ENCODE results near the gene HK3.

The HK3 gene

GRCh38 chr5:176855598-176855997 lies 43.5 kb downstream of the HK3 start:
- Histone ChIP-seq H3K36me3 (no peaks in the 10 kb centered on the region), H3K4me3 (ENCODE audit: low read depth, low read length) (no peak overlapping the region), H3K27ac (no peak overlapping the region), H3K9me3 (ENCODE audit: severe bottlenecking) (no peaks in the 10 kb centered on the region), H3K27me3 (ENCODE audit: insufficient read depth, low read depth, severe bottlenecking) (no peaks in the 10 kb centered on the region)
- DNase-seq: no peak
- TF ChIP-seq, protein P1, sequence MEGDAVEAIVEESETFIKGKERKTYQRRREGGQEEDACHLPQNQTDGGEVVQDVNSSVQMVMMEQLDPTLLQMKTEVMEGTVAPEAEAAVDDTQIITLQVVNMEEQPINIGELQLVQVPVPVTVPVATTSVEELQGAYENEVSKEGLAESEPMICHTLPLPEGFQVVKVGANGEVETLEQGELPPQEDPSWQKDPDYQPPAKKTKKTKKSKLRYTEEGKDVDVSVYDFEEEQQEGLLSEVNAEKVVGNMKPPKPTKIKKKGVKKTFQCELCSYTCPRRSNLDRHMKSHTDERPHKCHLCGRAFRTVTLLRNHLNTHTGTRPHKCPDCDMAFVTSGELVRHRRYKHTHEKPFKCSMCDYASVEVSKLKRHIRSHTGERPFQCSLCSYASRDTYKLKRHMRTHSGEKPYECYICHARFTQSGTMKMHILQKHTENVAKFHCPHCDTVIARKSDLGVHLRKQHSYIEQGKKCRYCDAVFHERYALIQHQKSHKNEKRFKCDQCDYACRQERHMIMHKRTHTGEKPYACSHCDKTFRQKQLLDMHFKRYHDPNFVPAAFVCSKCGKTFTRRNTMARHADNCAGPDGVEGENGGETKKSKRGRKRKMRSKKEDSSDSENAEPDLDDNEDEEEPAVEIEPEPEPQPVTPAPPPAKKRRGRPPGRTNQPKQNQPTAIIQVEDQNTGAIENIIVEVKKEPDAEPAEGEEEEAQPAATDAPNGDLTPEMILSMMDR (IDR thresholded peaks at IDR 0.05; ENCODE audit: low read depth, low read length): no peak

GRCh38 chr5:176854164-176854563 lies 45.0 kb downstream of the HK3 start:
- H3K27ac ChIP-seq: no peak overlapping the region
- no peaks in the 10 kb centered on the region for H3K36me3 ChIP-seq
- H3K9me3 ChIP-seq (ENCODE audit: severe bottlenecking): no peaks in the 10 kb centered on the region
- no peak for DNase-seq
- no peak overlapping the region for H3K4me3 ChIP-seq (ENCODE audit: low read depth, low read length)
- H3K27me3 ChIP-seq (ENCODE audit: insufficient read depth, low read depth, severe bottlenecking): no peaks in the 10 kb centered on the region
- TF ChIP-seq, protein P1 (IDR thresholded peaks at IDR 0.05; ENCODE audit: low read depth, low read length): no peak

DNA sequence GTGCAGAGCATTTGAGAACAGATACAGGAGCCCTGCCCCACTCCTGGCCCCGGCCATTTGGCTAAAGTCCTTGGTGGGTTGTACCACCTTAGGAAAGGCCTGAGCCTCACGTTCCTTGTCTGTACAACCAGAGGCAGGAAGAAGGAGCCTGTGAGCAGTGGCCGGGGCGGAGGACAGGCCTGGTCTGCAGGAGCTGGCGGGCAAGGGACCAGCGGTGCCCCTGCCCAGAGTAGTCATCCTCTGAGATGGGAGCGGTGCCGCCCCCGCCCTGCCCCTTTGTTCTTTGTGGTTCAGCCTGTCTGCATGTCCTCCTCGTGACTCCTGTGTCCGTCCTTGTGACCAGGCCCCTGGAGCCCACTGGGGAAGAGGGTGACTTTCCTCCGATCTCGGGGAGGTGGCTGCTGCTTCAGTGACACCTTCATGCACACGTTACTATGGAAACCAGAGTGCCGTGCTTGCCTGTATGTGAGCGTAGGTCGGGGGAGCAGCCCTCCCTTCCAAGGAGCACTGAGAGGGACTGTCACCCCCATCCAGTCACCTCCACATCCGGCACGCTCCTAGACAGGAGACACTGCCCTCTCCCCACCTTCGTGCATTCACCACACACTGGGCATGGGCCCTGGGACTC lies 45.9 kb downstream of the HK3 start:
- Histone ChIP-seq H3K9me3 (ENCODE audit: severe bottlenecking) (no peaks in the 10 kb centered on the region), H3K27ac (no peak overlapping the region), H3K27me3 (ENCODE audit: insufficient read depth, low read depth, severe bottlenecking) (no peaks in the 10 kb centered on the region), H3K36me3 (no peaks in the 10 kb centered on the region), H3K4me3 (ENCODE audit: low read depth, low read length) (no peak overlapping the region)
- TF ChIP-seq, protein P1 (IDR thresholded peaks at IDR 0.05; ENCODE audit: low read depth, low read length): no peak
- DNase-seq: no peak

DNA sequence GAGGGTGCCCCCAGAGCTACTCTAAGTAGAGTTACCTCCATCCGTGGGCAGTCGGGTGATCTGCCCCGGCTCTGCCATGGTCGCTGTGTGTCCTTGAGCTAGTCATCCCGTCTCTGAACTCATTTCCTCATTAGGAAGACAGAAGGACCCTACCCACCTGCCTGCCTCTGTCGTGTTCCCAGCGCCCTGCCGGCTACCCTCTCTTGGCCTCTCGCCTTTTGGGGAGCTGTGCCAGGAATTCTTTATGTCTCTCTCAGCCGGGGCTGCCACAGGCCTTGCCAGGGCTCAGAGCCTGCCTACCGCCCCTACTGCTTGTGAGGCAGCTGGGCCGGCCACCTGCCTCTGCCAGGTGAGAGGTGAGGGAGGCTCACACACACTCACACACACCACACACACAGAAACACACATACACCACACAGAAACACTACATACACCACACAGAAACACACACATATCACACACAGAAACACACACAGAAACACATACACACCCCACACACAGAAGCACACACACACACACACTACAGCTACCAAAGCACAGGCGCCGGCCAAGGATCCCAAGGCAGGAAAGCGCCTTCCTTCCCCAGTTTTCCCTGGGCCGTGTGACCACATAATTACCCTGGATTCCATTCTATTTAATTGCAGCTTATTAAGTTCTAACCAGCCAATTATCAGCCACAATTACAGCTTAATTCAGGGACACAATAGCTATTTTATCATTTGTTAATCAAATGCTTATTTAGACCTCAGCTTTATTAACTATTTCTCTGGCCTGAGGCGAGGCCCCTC lies 47.1 kb downstream of the HK3 start:
- TF ChIP-seq, protein P1 (IDR thresholded peaks at IDR 0.05; ENCODE audit: low read depth, low read length): no peak
- no peaks in the 10 kb centered on the region for H3K36me3 ChIP-seq
- no peak overlapping the region for H3K27ac ChIP-seq
- DNase-seq: no peak
- H3K9me3 ChIP-seq (ENCODE audit: severe bottlenecking): no peaks in the 10 kb centered on the region
- no peaks in the 10 kb centered on the region for H3K27me3 ChIP-seq (ENCODE audit: insufficient read depth, low read depth, severe bottlenecking)
- H3K4me3 ChIP-seq (ENCODE audit: low read depth, low read length): no peak overlapping the region

DNA sequence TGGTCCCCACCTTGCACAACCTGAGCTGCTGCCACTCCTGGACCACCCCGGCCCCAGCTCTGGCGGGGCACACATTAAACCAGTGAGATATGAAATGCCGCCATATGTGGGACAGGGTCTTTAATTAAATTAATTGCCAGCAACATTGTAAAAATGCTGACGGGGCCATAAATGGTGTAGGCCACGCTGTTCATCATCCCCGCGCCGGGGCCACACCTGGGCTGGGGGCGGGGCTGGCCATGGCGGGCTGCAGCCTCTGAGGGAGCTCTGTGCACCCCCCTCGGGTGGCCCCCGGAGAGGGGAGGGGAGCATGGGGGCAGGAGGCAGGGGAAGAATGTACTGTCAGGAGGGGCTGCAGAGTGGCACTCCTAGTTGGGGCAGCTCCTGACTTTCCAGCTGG lies 47.8 kb downstream of the HK3 start:
- no peaks in the 10 kb centered on the region for H3K27me3 ChIP-seq (ENCODE audit: insufficient read depth, low read depth, severe bottlenecking)
- no peak overlapping the region for H3K4me3 ChIP-seq (ENCODE audit: low read depth, low read length)
- TF ChIP-seq, protein P1 (IDR thresholded peaks at IDR 0.05; ENCODE audit: low read depth, low read length): no peak
- H3K9me3 ChIP-seq (ENCODE audit: severe bottlenecking): no peaks in the 10 kb centered on the region
- no peaks in the 10 kb centered on the region for H3K36me3 ChIP-seq
- H3K27ac ChIP-seq: no peak overlapping the region
- DNase-seq: no peak

All from WERI-Rb-1 (cell line).